HG03460 (cell line): Measurements from ENCODE around the gene ADGRB2.

Experiments
- ATAC-seq: cut with Tn5 transposase; IDR thresholded peaks from one replicate; pipeline ENCODE4 v1.9.1; 2021; ENCODE audit not compliant: unreplicated experiment

Gene ADGRB2, protein sequence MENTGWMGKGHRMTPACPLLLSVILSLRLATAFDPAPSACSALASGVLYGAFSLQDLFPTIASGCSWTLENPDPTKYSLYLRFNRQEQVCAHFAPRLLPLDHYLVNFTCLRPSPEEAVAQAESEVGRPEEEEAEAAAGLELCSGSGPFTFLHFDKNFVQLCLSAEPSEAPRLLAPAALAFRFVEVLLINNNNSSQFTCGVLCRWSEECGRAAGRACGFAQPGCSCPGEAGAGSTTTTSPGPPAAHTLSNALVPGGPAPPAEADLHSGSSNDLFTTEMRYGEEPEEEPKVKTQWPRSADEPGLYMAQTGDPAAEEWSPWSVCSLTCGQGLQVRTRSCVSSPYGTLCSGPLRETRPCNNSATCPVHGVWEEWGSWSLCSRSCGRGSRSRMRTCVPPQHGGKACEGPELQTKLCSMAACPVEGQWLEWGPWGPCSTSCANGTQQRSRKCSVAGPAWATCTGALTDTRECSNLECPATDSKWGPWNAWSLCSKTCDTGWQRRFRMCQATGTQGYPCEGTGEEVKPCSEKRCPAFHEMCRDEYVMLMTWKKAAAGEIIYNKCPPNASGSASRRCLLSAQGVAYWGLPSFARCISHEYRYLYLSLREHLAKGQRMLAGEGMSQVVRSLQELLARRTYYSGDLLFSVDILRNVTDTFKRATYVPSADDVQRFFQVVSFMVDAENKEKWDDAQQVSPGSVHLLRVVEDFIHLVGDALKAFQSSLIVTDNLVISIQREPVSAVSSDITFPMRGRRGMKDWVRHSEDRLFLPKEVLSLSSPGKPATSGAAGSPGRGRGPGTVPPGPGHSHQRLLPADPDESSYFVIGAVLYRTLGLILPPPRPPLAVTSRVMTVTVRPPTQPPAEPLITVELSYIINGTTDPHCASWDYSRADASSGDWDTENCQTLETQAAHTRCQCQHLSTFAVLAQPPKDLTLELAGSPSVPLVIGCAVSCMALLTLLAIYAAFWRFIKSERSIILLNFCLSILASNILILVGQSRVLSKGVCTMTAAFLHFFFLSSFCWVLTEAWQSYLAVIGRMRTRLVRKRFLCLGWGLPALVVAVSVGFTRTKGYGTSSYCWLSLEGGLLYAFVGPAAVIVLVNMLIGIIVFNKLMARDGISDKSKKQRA (N-terminal part only)

DNA sequence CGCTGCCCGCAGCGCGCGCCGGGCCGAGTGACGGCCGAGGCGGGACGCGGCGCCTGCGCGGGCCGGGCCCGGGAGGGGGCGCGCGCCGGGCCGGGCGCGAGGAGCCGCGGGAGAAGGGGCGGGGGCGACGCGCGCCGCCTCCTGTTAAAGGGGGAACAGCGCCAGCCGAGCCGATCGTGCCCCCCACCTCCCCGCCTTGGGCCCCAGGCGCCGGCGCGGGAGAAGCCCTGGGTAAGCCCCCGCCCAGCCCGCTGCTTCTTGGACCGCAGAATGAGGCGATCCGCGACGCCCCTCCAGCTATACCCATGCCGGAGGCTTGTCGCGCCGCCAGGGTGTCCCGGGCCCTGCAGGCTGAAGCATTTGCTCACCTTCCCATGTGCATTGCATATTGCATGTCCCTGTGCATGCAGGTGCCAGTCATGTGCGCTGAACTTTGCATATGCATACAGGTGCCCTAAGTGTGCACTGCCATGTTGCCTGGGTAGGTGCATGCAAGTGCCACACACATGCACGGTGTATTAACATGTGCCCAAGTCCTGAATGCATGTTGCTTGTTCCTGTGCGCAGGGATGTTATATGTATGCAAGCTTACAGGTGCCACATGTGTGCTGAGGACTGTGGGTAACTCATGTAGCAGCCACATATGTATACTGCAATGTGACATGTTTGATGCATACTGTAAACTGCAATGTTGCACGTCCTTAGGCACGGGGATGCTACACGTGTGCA is at the start of gene ADGRB2:
Gene ADGRB2 (minus strand): TSS at position 29 of the 729 bp plus-strand sequence. CDS start 7,119 bp downstream, outside the sequence.
- no peak for ATAC-seq

GRCh38 chr1:31812158-31812829 is 48.2 kb upstream of the ADGRB2 start:
- ATAC-seq, result no peak

GRCh38 chr1:31811605-31812004 is 47.5 kb upstream of the ADGRB2 start:
- ATAC-seq, result no peak

DNA sequence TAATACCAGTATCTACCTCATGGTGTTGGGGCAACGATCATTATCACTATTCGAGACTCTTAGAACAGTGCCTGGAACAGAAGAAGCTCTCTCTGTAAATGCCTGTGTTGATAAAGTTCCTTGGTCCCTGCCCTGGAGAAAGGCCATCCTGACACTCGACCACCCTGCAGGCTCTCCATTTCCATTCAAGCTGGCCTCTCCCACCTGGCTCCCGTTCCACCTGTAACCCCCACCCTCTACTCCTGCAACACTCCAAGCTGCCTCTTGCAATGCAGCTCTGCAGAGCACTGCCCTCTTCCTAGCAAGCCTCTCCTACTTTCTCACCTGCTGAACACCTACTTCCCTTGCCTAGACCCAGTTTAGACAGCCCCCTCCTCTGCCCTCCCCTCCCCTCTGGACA is 45.6 kb upstream of the ADGRB2 start:
- ATAC-seq, result no peak

- ATAC-seq, result no peak
These were observed 43.3 kb upstream of the ADGRB2 start for GRCh38 chr1:31807273-31808048.

GRCh38 chr1:31805318-31805717 is 41.2 kb upstream of the ADGRB2 start:
- no peak for ATAC-seq

DNA sequence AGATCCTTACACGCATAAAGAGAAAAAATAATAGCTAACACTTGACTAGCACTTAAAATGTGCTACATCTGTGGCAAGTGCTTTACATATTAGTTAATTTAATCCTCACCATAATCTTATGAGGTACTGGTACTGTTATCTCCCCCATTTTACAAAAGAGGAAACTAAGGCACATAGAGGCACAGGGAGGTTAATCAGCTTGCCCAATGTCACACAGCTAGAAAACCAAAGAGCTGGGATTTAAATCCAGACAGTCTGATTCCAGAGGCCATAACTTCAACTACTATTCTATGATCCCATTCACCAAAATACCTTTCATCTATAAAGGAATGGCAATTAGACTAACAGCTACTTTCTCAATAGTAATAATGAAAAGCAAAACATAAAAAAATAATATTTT is 40.0 kb upstream of the ADGRB2 start:
- no peak for ATAC-seq

- no peak for ATAC-seq
These were observed 39.5 kb upstream of the ADGRB2 start for GRCh38 chr1:31803610-31804009.

GRCh38 chr1:31802190-31803150 is 38.3 kb upstream of the ADGRB2 start:
- no peak for ATAC-seq

DNA sequence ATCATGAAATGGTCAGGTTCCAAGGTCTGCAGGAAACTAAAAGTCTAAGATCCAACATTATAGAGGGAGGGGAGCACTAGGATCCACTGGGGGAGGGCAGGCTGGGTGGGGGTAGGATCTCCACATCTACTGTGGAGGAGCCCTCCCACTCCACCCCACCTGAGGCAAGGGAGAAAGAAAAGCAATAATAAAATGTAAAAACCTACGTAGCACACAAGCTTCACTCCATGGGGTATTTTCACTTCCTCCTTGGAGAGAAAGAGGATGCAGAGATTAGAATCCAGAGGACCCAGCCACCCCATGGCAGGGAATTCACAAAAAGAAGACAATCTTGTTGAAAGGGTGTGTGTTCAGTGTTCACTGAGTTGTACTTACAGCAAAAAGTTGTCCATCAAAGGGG is 37.3 kb upstream of the ADGRB2 start:
- ATAC-seq, result no peak

DNA sequence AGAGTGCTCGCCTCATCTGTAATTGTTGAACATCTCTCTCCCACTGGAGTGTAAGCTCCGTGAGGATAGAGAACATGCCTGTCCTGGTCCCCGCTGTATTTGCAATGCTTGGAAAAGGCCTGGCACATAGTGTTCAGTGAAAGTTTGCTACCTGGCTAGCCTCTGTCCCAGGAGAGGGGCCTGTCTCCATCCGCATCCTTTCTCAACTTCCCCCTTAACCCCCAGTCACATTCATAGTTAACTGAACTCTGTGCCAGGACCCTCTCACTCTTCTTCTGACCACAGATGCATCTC is 36.5 kb upstream of the ADGRB2 start:
- no peak for ATAC-seq

DNA sequence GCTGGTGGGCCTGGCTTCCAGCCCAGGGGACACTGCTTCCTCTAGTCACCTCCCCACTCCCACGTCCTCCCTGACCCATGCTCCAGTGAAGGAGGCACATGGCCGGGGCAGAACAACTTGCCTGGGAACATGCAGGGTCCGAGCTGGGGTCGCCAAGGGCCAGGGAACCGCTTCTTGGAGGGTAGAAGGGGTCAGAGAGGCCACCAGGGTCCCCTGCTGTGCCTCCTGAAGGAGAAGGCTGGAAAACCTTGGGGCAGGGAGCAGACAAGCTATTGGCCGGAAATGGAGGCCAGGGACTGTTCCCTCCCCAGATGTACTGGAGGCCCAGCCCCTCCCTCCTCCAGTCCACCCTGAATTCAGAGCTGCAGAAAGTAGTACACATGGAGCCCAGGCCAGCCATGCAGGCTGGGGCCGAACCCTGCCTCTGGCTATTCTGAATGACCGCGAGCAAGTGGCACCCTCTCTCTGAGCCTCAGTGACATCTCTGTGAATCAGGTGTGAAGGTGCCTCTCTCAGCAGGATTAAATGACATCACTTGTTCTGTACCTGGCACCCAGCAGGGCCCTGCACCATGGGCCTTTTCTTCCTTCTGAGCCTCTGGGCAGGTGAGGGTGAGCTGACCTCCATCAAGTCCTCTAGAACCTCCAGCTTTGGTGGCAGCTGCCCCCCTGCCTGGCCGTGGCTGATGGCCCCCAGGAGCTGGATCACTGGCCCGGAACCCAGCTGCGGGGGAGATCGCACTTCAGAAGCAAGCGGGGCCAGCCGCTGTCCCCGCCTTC is 35.9 kb upstream of the ADGRB2 start:
- no peak for ATAC-seq

GRCh38 chr1:31799196-31799894 is 35.2 kb upstream of the ADGRB2 start:
- no peak for ATAC-seq

- ATAC-seq, result no peak
These were observed 34.5 kb upstream of the ADGRB2 start for GRCh38 chr1:31798433-31799195.

DNA sequence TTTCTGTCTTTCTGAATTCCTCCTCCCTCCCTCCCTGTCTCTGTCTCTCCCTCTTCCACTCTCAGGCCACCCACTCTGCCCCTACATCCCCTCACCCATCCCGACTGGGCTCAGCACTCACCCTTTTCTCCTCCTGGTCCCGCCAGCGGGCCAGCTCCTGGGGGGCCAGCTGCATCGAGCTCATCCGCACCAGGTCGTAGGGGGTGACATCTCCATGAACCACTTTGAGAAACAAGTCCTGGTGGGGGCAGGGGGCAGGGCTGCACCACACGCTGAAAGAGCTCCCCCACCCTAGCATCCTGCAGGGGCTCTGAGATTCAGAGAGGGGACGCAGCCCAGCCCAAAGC is 33.9 kb upstream of the ADGRB2 start:
- no peak for ATAC-seq

- no peak for ATAC-seq
These were observed 33.1 kb upstream of the ADGRB2 start for GRCh38 chr1:31797216-31797615.

DNA sequence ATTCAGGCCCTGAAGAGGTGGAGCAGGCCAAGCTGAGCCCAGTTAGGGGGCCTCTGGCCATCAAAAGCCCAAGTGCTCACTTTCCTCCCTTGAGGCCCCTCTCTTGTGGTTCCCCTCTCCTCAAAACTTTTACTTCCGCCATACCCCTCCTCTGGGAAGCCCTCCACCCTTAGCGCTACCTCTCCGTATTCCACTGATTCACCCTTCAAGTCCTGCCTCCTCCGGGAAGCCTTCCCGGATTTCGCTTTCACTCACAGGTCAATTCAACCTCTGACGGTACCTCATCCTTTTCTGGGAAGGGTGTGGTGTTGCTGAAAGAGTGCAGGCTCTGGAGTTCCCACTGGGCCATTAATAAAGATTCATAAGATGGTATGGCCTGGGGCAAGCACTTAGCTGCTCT is 32.6 kb upstream of the ADGRB2 start:
- ATAC-seq, result no peak
